CD4-positive, CD25-positive, alpha-beta regulatory T cell (primary cell): Measurements from ENCODE around the gene EXOC6B. TPM values are rescaled to one million over a fixed set of nuclear protein-coding genes. Genes with fewer than 3 reads are reported as not detected.

ENCODE experiments used
- ATAC-seq, 2 donors: fragments of 150-1000 bp; cut with Tn5 transposase; one replicate each; pipeline ENCODE4 v1.10.0; 2021; ENCODE audit warnings: low read depth in 2 of 2, moderate number of reproducible peaks in 2 of 2, moderate library complexity in 1 of 2
- DNase-seq, 3 donors: peaks; one replicate each; pipeline versions ENCODE4 v3.0.0 to v3.0.0-alpha.2; 2012 to 2022; ENCODE audit warnings: mixed read lengths in 1 of 3
- H3K27ac ChIP-seq: one replicate; pipeline ENCODE4 v1.7.0; 2013; ENCODE audit warnings: mild to moderate bottlenecking, low read length; ENCODE audit not compliant: insufficient read depth, poor library complexity, severe bottlenecking
- H3K27me3 ChIP-seq: one replicate; pipeline ENCODE4 v1.7.0; 2013; ENCODE audit warnings: low read length; ENCODE audit not compliant: control insufficient read depth, insufficient read depth
- H3K36me3 ChIP-seq: one replicate; pipeline ENCODE4 v1.7.0; 2013; ENCODE audit warnings: mild to moderate bottlenecking, low read length, moderate library complexity; ENCODE audit not compliant: control insufficient read depth, insufficient read depth
- H3K4me1 ChIP-seq: 2 replicates; pipeline ENCODE4 v1.7.0; 2013; ENCODE audit warnings: mild to moderate bottlenecking, low read length; ENCODE audit not compliant: insufficient read depth, control insufficient read depth, poor library complexity, severe bottlenecking
- H3K4me3 ChIP-seq: one replicate; pipeline ENCODE4 v1.7.0; 2013; ENCODE audit warnings: low read depth, mild to moderate bottlenecking, low read length, moderate library complexity
- H3K9me3 ChIP-seq, 2 experiments: 1 replicate in 1 of 2; 2 replicates in 1 of 2; pipeline ENCODE4 v1.7.0; 2013; ENCODE audit warnings: low read length in 2 of 2, mild to moderate bottlenecking in 1 of 2, moderate library complexity in 1 of 2; ENCODE audit not compliant: control insufficient read depth in 2 of 2
- H3K27ac Mint-ChIP-seq, 3 donors: one replicate each; pipeline ENCODE4 v1.8.0; 2020 to 2022; ENCODE audit warnings: mild to moderate bottlenecking in 3 of 3, mixed read lengths in 3 of 3, moderate library complexity in 2 of 3
- H3K27me3 Mint-ChIP-seq: one replicate; pipeline ENCODE4 v1.8.0; 2022; ENCODE audit warnings: mild to moderate bottlenecking, mixed read lengths
- H3K36me3 Mint-ChIP-seq: one replicate; pipeline ENCODE4 v1.8.0; 2020; ENCODE audit warnings: mixed read lengths
- H3K4me1 Mint-ChIP-seq, 4 donors: one replicate each; pipeline ENCODE4 v1.8.0; 2020 to 2022; ENCODE audit warnings: mixed read lengths in 4 of 4, mild to moderate bottlenecking in 1 of 4
- H3K4me3 Mint-ChIP-seq, 4 donors: one replicate each; pipeline ENCODE4 v1.8.0; 2020 to 2022; ENCODE audit warnings: mild to moderate bottlenecking in 4 of 4, mixed read lengths in 4 of 4, moderate library complexity in 3 of 4
- H3K9me3 Mint-ChIP-seq, 7 donors: one replicate each; pipeline ENCODE4 v1.8.0; 2020 to 2022; ENCODE audit warnings: mixed read lengths in 7 of 7, mild to moderate bottlenecking in 3 of 7, moderate library complexity in 2 of 7
- polyA plus RNA-seq, 4 donors: library from polyadenylated mRNA; unstranded; fragments of 300-500 nt; fragmentation: Illumina TruSeq; gene quantifications; one replicate each; pipeline ENCODE4 v1.2.3, GENCODE V29; 2021
- total RNA-seq: library from RNA; stranded (reverse); gene quantifications from one replicate; pipeline ENCODE4 v1.2.3, GENCODE V29; 2022

The EXOC6B gene
- total and polyA plus RNA-seq, 5 donors from 2014 or later: 1.5 to 20.8 (median 2.1) TPM

DNA sequence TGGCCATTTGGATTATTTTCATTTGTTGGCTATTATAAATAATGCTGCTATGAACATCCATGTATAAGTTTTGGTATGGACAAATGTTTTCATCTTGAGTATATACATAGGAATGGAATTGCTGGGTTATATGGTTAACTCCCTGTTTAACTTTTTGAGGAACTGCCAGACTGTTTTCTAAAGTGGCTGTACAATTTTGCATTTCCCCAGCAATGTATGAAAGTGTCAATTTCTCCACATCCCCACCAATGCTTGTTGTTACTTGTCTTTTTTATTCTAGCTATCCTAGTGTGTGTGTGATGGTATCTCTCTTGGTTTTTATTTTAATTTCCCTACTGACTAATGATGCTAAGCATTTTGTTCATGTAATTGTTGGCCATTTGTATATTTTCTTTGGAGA, 587.5 kb downstream of the EXOC6B start:
- ATAC-seq: no peak
- H3K4me1 Mint-ChIP-seq: peaks cover 0 to 9% (median 6%) of the 10 kb centered on the region in 4 donors
- H3K36me3 Mint-ChIP-seq: no peaks in the 10 kb centered on the region

GRCh38 chr2:72237549-72237948, 588.3 kb downstream of the EXOC6B start:
- DNase-seq (no peak), ATAC-seq (no peak)
- H3K4me1 ChIP-seq: no peaks in the 10 kb centered on the region
- H3K36me3 Mint-ChIP-seq: no peaks in the 10 kb centered on the region
- H3K9me3 ChIP-seq: no peaks in the 10 kb centered on the region
- peaks cover 0 to 9% (median 0%) of the 10 kb centered on the region in 7 donors for H3K9me3 Mint-ChIP-seq
- peaks cover 0 to 9% (median 6%) of the 10 kb centered on the region in 4 donors for H3K4me1 Mint-ChIP-seq
- H3K4me3 Mint-ChIP-seq: no peak overlapping the region
- H3K4me3 ChIP-seq: no peak overlapping the region
- H3K27ac Mint-ChIP-seq: no peak overlapping the region
- H3K27me3 ChIP-seq: no peaks in the 10 kb centered on the region
- H3K27me3 Mint-ChIP-seq: peaks cover 4% of the 10 kb centered on the region
- H3K27ac ChIP-seq: no peak overlapping the region
- no peaks in the 10 kb centered on the region for H3K36me3 ChIP-seq

More for the DNA sequence above, 587.5 kb downstream of the EXOC6B start:
- no peak for DNase-seq
- Histone ChIP-seq H3K4me3 (no peak overlapping the region), H3K4me1 (no peaks in the 10 kb centered on the region), H3K27ac (no peak overlapping the region), H3K36me3 (no peaks in the 10 kb centered on the region), H3K27me3 (no peaks in the 10 kb centered on the region), H3K9me3 (no peaks in the 10 kb centered on the region)
- Mint-ChIP-seq H3K27me3 (peaks cover 4% of the 10 kb centered on the region), H3K4me3 (no peak overlapping the region), H3K9me3 (peaks cover 0 to 9% (median 0%) of the 10 kb centered on the region in 7 donors), H3K27ac (no peak overlapping the region)

GRCh38 chr2:72236445-72237067, 589.3 kb downstream of the EXOC6B start:
- Histone ChIP-seq H3K27me3 (no peaks in the 10 kb centered on the region), H3K4me1 (no peaks in the 10 kb centered on the region), H3K4me3 (no peak overlapping the region), H3K27ac (no peak overlapping the region), H3K9me3 (no peaks in the 10 kb centered on the region), H3K36me3 (no peaks in the 10 kb centered on the region)
- Mint-ChIP-seq H3K9me3 (peaks cover 0 to 9% (median 0%) of the 10 kb centered on the region in 7 donors), H3K4me1 (peaks cover 0 to 7% (median 2%) of the 10 kb centered on the region in 4 donors), H3K27ac (no peak overlapping the region), H3K4me3 (no peak overlapping the region), H3K36me3 (no peaks in the 10 kb centered on the region), H3K27me3 (peaks cover 4% of the 10 kb centered on the region)
- no peak for DNase-seq
- no peak for ATAC-seq

- H3K27ac Mint-ChIP-seq: no peak overlapping the region
- H3K4me3 ChIP-seq: no peak overlapping the region
- H3K36me3 Mint-ChIP-seq: no peaks in the 10 kb centered on the region
- peaks cover 0 to under 1% (median 0%) of the 10 kb centered on the region in 7 donors for H3K9me3 Mint-ChIP-seq
- H3K27me3 ChIP-seq: no peaks in the 10 kb centered on the region
- H3K9me3 ChIP-seq: no peaks in the 10 kb centered on the region
- no peak for DNase-seq
- no peak overlapping the region for H3K4me3 Mint-ChIP-seq
- H3K27me3 Mint-ChIP-seq: peaks cover 4% of the 10 kb centered on the region
- no peaks in the 10 kb centered on the region for H3K4me1 Mint-ChIP-seq
- H3K36me3 ChIP-seq: no peaks in the 10 kb centered on the region
- ATAC-seq: no peak
- no peak overlapping the region for H3K27ac ChIP-seq
- no peaks in the 10 kb centered on the region for H3K4me1 ChIP-seq
Observed at GRCh38 chr2:72235497-72236415, 590.1 kb downstream of the EXOC6B start.

- DNase-seq (no peak), ATAC-seq (no peak)
- H3K36me3 Mint-ChIP-seq: peaks cover 5% of the 10 kb centered on the region
- H3K27ac Mint-ChIP-seq: no peak overlapping the region
- H3K4me3 Mint-ChIP-seq: no peak overlapping the region
- Histone ChIP-seq H3K4me1 (no peaks in the 10 kb centered on the region), H3K27ac (no peak overlapping the region), H3K27me3 (no peaks in the 10 kb centered on the region), H3K4me3 (no peak overlapping the region), H3K9me3 (no peaks in the 10 kb centered on the region), H3K36me3 (no peaks in the 10 kb centered on the region)
- H3K27me3 Mint-ChIP-seq: no peaks in the 10 kb centered on the region
- no peaks in the 10 kb centered on the region for H3K4me1 Mint-ChIP-seq
- H3K9me3 Mint-ChIP-seq: peaks cover 0 to 4% (median 2%) of the 10 kb centered on the region in 7 donors
Observed at GRCh38 chr2:72233211-72233610, 592.6 kb downstream of the EXOC6B start.

GRCh38 chr2:72222829-72223564, 602.8 kb downstream of the EXOC6B start:
- no peaks in the 10 kb centered on the region for H3K9me3 ChIP-seq
- H3K4me1 ChIP-seq: no peaks in the 10 kb centered on the region
- H3K27ac ChIP-seq: no peak overlapping the region
- H3K27me3 ChIP-seq: no peaks in the 10 kb centered on the region
- Mint-ChIP-seq H3K4me1 (no peaks in the 10 kb centered on the region), H3K4me3 (no peak overlapping the region), H3K9me3 (peaks cover 0 to 5% (median 0%) of the 10 kb centered on the region in 7 donors), H3K36me3 (peaks cover 4% of the 10 kb centered on the region), H3K27me3 (no peaks in the 10 kb centered on the region), H3K27ac (no peak overlapping the region)
- H3K36me3 ChIP-seq: no peaks in the 10 kb centered on the region
- DNase-seq (no peak), ATAC-seq (no peak)
- no peak overlapping the region for H3K4me3 ChIP-seq

DNA sequence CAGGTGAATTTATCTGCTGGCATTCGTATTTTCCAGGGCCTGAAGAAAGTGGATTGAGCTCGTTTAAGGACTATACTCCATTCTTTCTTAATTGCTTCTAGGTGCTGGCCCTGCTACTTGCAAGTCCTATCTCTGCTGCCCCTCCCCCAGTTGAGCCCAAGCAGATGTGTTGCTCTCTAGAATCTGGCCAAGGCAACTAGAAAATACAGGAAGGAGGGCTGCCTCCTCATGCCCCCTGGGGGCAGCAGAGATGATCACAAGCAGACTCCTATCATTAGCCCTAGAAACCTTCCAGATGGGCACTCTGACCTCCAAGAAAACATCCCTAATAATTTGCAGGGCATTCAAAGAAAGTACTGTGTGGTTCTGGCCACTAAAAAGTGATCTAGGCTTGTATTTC, 605.7 kb downstream of the EXOC6B start:
- Mint-ChIP-seq H3K36me3 (no peaks in the 10 kb centered on the region), H3K27me3 (no peaks in the 10 kb centered on the region), H3K27ac (no peak overlapping the region), H3K9me3 (peaks cover 0 to 3% (median 0%) of the 10 kb centered on the region in 7 donors), H3K4me3 (no peak overlapping the region), H3K4me1 (no peaks in the 10 kb centered on the region)
- no peak for ATAC-seq
- no peaks in the 10 kb centered on the region for H3K4me1 ChIP-seq
- no peak overlapping the region for H3K27ac ChIP-seq
- H3K4me3 ChIP-seq: no peak overlapping the region
- no peak for DNase-seq
- no peaks in the 10 kb centered on the region for H3K9me3 ChIP-seq
- no peaks in the 10 kb centered on the region for H3K36me3 ChIP-seq
- no peaks in the 10 kb centered on the region for H3K27me3 ChIP-seq
